Choroid plexus epithelial cell (primary cell): ENCODE data around the gene SNTG2.

Source experiments
- DNase-seq: peaks from one replicate; pipeline ENCODE4 v3.0.0-alpha.2; 2010; ENCODE audit warnings: low read depth
- H3K4me3 ChIP-seq: 2 replicates; pipeline ENCODE4 v1.5.1; 2011; ENCODE audit warnings: low read depth, mild to moderate bottlenecking, control low read depth, low read length, moderate library complexity
- CTCF ChIP-seq: conservative IDR thresholded peaks from 2 replicates; pipeline ENCODE4 v1.5.1; 2011; ENCODE audit warnings: low read depth, mild to moderate bottlenecking, control low read depth, inconsistent platforms, low read length, moderate library complexity

The SNTG2 gene

GRCh38 chr2:974502-974901 is 23.9 kb downstream of the SNTG2 start:
- peak; percentile 77 for DNase-seq
- TF ChIP-seq CTCF = no peak

GRCh38 chr2:975095-975494 is 24.4 kb downstream of the SNTG2 start:
- no peak for DNase-seq
- TF ChIP-seq CTCF = no peak
- no peak overlapping the region for H3K4me3 ChIP-seq

More at GRCh38 chr2:974502-974901, 23.9 kb downstream of the SNTG2 start:
- H3K4me3 ChIP-seq = no peak overlapping the region

GRCh38 chr2:979069-979928 is 28.6 kb downstream of the SNTG2 start:
- no peak overlapping the region for H3K4me3 ChIP-seq
- TF ChIP-seq CTCF = no peak
- DNase-seq = no peak

GRCh38 chr2:980176-980575 is 29.5 kb downstream of the SNTG2 start:
- H3K4me3 ChIP-seq = no peak overlapping the region
- no peak for TF ChIP-seq CTCF
- DNase-seq = no peak

GRCh38 chr2:981258-981657 is 30.6 kb downstream of the SNTG2 start:
- no peak overlapping the region for H3K4me3 ChIP-seq
- TF ChIP-seq CTCF = no peak
- no peak for DNase-seq

GRCh38 chr2:981759-982158 is 31.1 kb downstream of the SNTG2 start:
- no peak for TF ChIP-seq CTCF
- no peak for DNase-seq
- no peak overlapping the region for H3K4me3 ChIP-seq

- no peak for TF ChIP-seq CTCF
- DNase-seq = no peak
These were observed 34.8 kb downstream of the SNTG2 start for GRCh38 chr2:985317-985898.

More at GRCh38 chr2:985317-985898, 34.8 kb downstream of the SNTG2 start:
- H3K4me3 ChIP-seq = no peak overlapping the region
